G401 (cell line): ENCODE data around the gene AVP. TPM values are rescaled to one million over a fixed set of nuclear protein-coding genes. Genes with fewer than 3 reads are reported as not detected.
"Not testable (repeated sequence)": the region's sequence is repeated elsewhere in the genome, so short reads cannot be mapped to it uniquely, and the experiment has no call there.

ENCODE experiments used
- DNase-seq: peaks from one replicate; pipeline ENCODE4 v3.0.0-alpha.2; 2015; ENCODE audit warnings: low spot score
- in situ Hi-C: cut with HindIII; loops from 2 replicates; pipeline ENCODE4 v1.10.0; 2016; ENCODE audit warnings: low sequenced_read_pairs, mixed read lengths
- total RNA-seq: library from RNA; depleted of rRNA; stranded (reverse); fragments of >200 nt; shearing (Covaris generic); gene quantifications from 2 replicates; pipeline ENCODE4 v1.2.3, GENCODE V29; 2014

AVP gene
- total RNA-seq, 1 experiment from 2014 or later, result not detected

- in situ Hi-C loops, result no loop called here
- no peak for DNase-seq
Measured at GRCh38 chr20:3090565-3090964, 6.0 kb upstream of the AVP start.

- DNase-seq, result no peak
- in situ Hi-C loops, result no loop called here
Measured at GRCh38 chr20:3088031-3088430, 3.5 kb upstream of the AVP start.

GRCh38 chr20:3085571-3086072 is 1.1 kb upstream of the AVP start:
- in situ Hi-C loops, result no loop called here
- DNase-seq, result no peak

GRCh38 chr20:3084986-3085360 is 449 bp upstream of the AVP start:
- in situ Hi-C loops, result no loop called here
- DNase-seq, result no peak

- DNase-seq, result no peak
- in situ Hi-C loops, result no loop called here
Measured at GRCh38 chr20:3082955-3083952, 1.3 kb downstream of the AVP start.

GRCh38 chr20:3082306-3082951 is 2.1 kb downstream of the AVP start:
- no peak for DNase-seq
- in situ Hi-C loops, result no loop called here

- in situ Hi-C loops, result no loop called here
- DNase-seq, result no peak
Measured at GRCh38 chr20:3081641-3082040, 2.9 kb downstream of the AVP start.

GRCh38 chr20:3080939-3081388 is 3.6 kb downstream of the AVP start:
- peak; percentile 38 for DNase-seq
- in situ Hi-C loops, result no loop called here

GRCh38 chr20:3077618-3078134 is 6.8 kb downstream of the AVP start:
- no peak for DNase-seq
- in situ Hi-C loops, result no loop called here

GRCh38 chr20:3075315-3075714 is 9.2 kb downstream of the AVP start:
- in situ Hi-C loops, DNase-seq: not testable (repeated sequence)

- no peak for DNase-seq
- in situ Hi-C loops, result no loop called here
Measured at GRCh38 chr20:3074812-3075211, 9.7 kb downstream of the AVP start.

- in situ Hi-C loops, DNase-seq: not testable (repeated sequence)
Measured at GRCh38 chr20:3073251-3073643, 11.3 kb downstream of the AVP start.

- no peak for DNase-seq
- in situ Hi-C loops, result no loop called here
Measured at GRCh38 chr20:3072530-3073250, 11.8 kb downstream of the AVP start.

GRCh38 chr20:3071610-3072529 is 12.7 kb downstream of the AVP start, which contains the start of gene OXT:
Gene OXT, plus strand, starts transcription at chr20:3071620. Its CDS starts 36 bp downstream, at chr20:3071656.
- DNase-seq, result no peak
- in situ Hi-C loops, result no loop called here

- DNase-seq, result no peak
- in situ Hi-C loops, result no loop called here
Measured at GRCh38 chr20:3071266-3071609, 13.3 kb downstream of the AVP start.

GRCh38 chr20:3070725-3071124 is 13.8 kb downstream of the AVP start:
- DNase-seq, result no peak
- in situ Hi-C loops, result no loop called here

- in situ Hi-C loops, result no loop called here
- no peak for DNase-seq
Measured at GRCh38 chr20:3068986-3069900, 15.3 kb downstream of the AVP start.
